A673 (cell line): ENCODE data around the gene EPHB2. TPM values are rescaled to one million over a fixed set of nuclear protein-coding genes. Genes with fewer than 3 reads are reported as not detected.

Source experiments
- BruUV-seq: library from RNA; stranded (reverse); fragments of 400-500 nt; replicated peaks from 2 replicates; lab custom pipeline; 2021; lab: Mats Ljungman, UMichigan
- CTCF ChIA-PET: fragments of 300-600 bp; sonication (Branson Sonifier 250); formaldehyde crosslinking; loops from one replicate; lab custom pipeline; 2022; ENCODE audit warnings: antibody characterized with exemption; lab: Charles Lee
- POLR2A ChIA-PET: fragments of 300-600 bp; sonication (Branson Sonifier 250); formaldehyde crosslinking; loops from one replicate; lab custom pipeline; 2022; ENCODE audit warnings: antibody characterized with exemption; ENCODE audit not compliant: low non-redundant PET; lab: Charles Lee
- DNase-seq: peaks from one replicate; pipeline ENCODE4 v3.0.0-alpha.2; 2015; ENCODE audit warnings: low spot score
- H3K27ac ChIP-seq: fragments of 200-600 bp; sonication (generic); 2 replicates; pipeline ENCODE4 v1.5.1; 2016; ENCODE audit warnings: mixed run types, low read depth, mild to moderate bottlenecking, mixed read lengths, antibody characterized with exemption, low read length; ENCODE audit not compliant: poor library complexity, severe bottlenecking
- H3K27me3 ChIP-seq: fragments of 200-600 bp; sonication (generic); replicated peaks from 2 replicates; pipeline ENCODE4 v1.6.1; 2017; ENCODE audit warnings: mixed run types, low read depth, mild to moderate bottlenecking, mixed read lengths, antibody characterized with exemption, low read length; ENCODE audit not compliant: insufficient read depth, poor library complexity
- H3K36me3 ChIP-seq: fragments of 200-600 bp; sonication (generic); 2 replicates; pipeline ENCODE4 v1.6.1; 2016; ENCODE audit warnings: mixed run types, mild to moderate bottlenecking, mixed read lengths, antibody characterized with exemption, low read length; ENCODE audit not compliant: insufficient read depth, poor library complexity, severe bottlenecking
- H3K4me1 ChIP-seq: fragments of 200-600 bp; sonication (generic); 2 replicates; pipeline ENCODE4 v1.6.1; 2017; ENCODE audit warnings: mixed run types, mild to moderate bottlenecking, mixed read lengths, antibody characterized with exemption, low read length; ENCODE audit not compliant: insufficient read depth, poor library complexity, severe bottlenecking
- H3K4me3 ChIP-seq: fragments of 200-600 bp; sonication (generic); 2 replicates; pipeline ENCODE4 v1.5.1; 2016; ENCODE audit warnings: low read depth, mixed run types, mild to moderate bottlenecking, mixed read lengths, low read length; ENCODE audit not compliant: poor library complexity, severe bottlenecking
- H3K9me3 ChIP-seq: fragments of 200-600 bp; sonication (generic); 2 replicates; pipeline ENCODE4 v1.6.1; 2016; ENCODE audit warnings: mixed run types, low read depth, mild to moderate bottlenecking, mixed read lengths, antibody characterized with exemption, low read length; ENCODE audit not compliant: poor library complexity, severe bottlenecking
- CTCF ChIP-seq: fragments of 300-800, 200-600 bp; sonication (generic); conservative IDR thresholded peaks from 2 replicates; pipeline ENCODE4 v1.5.1; 2017; ENCODE audit warnings: low read depth, mild to moderate bottlenecking, antibody characterized with exemption, low read length, moderate library complexity, mixed read lengths
- EZH2 ChIP-seq: fragments of 200-600 bp; sonication (generic); IDR thresholded peaks from 2 replicates; pipeline ENCODE4 v1.6.1; 2017; ENCODE audit warnings: borderline replicate concordance, low read depth, mild to moderate bottlenecking, mixed read lengths, antibody characterized with exemption, low read length; ENCODE audit not compliant: poor library complexity, severe bottlenecking
- intact Hi-C: fragments of 100-400 bp; cut with micrococcal nuclease; formaldehyde crosslinking; loops from one replicate; pipeline ENCODE4 v1.10.0; 2022; ENCODE audit not compliant: unreplicated experiment
- total RNA-seq: library from RNA; stranded (reverse); gene quantifications from 2 replicates; pipeline ENCODE4 v1.2.3, GENCODE V29; 2021

The EPHB2 gene
- total RNA-seq, 1 experiment from 2014 or later = 10.4 TPM

- Histone ChIP-seq H3K27ac (no peak overlapping the region), H3K9me3 (no peaks in the 10 kb centered on the region), H3K4me3 (no peak overlapping the region), H3K36me3 (no peaks in the 10 kb centered on the region), H3K27me3 (no peaks in the 10 kb centered on the region), H3K4me1 (peaks cover 3% of the 10 kb centered on the region)
- BruUV-seq = no TSS peak
- DNase-seq = no peak
- POLR2A ChIA-PET = no interaction called here
- intact Hi-C loops = no loop called here
- TF ChIP-seq EZH2 (no peak), CTCF (no peak)
- CTCF ChIA-PET = no interaction called here
Observed at GRCh38 chr1:22688466-22688865, 22.2 kb upstream of the EPHB2 start.

DNA sequence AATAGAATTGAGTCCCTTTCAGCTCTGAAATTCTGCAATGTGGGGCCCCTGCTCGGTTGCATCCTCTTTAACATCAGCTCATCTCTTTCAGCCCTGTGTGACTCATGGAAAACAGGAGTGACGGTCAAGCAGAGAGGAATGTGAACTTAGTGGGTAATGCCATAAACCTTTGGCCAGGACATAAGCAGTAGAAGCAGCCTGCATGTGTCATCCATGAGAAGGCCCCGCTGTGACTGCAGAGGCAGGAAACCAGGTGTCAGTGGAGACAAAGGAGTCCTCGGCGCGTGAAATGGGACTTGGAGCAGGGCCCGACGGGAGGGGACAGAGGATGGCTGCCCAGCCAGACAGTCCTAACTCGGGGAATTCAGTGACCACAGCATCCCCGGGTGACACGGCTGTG lies 21.1 kb upstream of the EPHB2 start:
- ChIA-PET POLR2A (no interaction called here), CTCF (no interaction called here)
- H3K4me3 ChIP-seq = no peak overlapping the region
- BruUV-seq = no TSS peak
- no peak overlapping the region for H3K27ac ChIP-seq
- no peak for TF ChIP-seq EZH2
- no peak for TF ChIP-seq CTCF
- intact Hi-C loops = no loop called here
- H3K36me3 ChIP-seq = no peaks in the 10 kb centered on the region
- no peak for DNase-seq
- no peaks in the 10 kb centered on the region for H3K27me3 ChIP-seq
- peaks cover 3% of the 10 kb centered on the region for H3K4me1 ChIP-seq
- no peaks in the 10 kb centered on the region for H3K9me3 ChIP-seq

DNA sequence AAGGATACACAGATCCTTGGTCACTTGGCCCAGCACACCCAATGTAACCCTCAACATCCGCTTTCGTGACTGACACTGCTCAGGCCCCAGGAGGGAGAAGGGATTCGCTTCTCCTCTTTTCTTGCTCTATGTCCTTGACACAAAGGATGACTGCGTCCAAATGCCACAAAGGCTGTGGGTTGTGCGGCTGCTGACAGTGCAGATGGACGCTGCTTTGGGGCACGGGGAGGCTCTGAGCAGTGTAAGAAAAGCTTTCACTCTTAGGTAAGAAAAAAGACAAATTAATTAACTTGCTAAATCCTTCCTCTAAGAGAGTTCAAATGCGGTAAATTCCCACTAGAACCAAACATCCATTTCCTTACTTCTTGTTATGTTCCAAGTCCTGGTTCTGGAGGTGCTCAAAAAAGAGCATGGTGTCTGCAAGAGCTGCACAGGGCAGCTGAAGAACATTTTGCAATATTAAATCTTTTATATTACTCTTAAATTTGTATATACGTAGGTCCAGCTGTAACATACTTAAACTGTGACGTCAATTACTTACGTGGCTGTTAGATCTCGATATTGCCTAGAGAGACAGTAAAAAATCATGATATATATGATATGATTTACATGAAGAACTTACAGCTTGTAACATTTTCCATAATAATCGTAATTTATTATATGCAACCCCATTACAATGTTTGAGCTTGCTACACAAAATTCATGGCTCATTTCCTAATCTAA lies 19.4 kb upstream of the EPHB2 start:
- DNase-seq = no peak
- intact Hi-C loops = no loop called here
- Histone ChIP-seq H3K27me3 (no peaks in the 10 kb centered on the region), H3K27ac (no peak overlapping the region), H3K36me3 (no peaks in the 10 kb centered on the region), H3K4me3 (no peak overlapping the region), H3K4me1 (peaks cover 3% of the 10 kb centered on the region), H3K9me3 (no peaks in the 10 kb centered on the region)
- ChIA-PET POLR2A (no interaction called here), CTCF (interaction anchor here (0.9 kb wide), 1 partner anchor 13 kb away, joined by 3 read pairs; no protein-coding TSS in a partner anchor)
- TF ChIP-seq EZH2 (no peak), CTCF (no peak)
- BruUV-seq = no TSS peak
